Measurements from ENCODE around the gene MYO16.

- TF ChIP-seq CTCF (IDR thresholded peaks at IDR 0.05) (no peak), POLR2A (IDR thresholded peaks at IDR 0.05) (no peak), EP300 (IDR thresholded peaks at IDR 0.05) (no peak)
Measured at GRCh38 chr13:109150696-109151095, 521.3 kb downstream of the MYO16 start.

Data from tibial nerve (tissue), 4 donors.